ENCODE data around the gene PRM2. TPM values are rescaled to one million over a fixed set of nuclear protein-coding genes. Genes with fewer than 3 reads are reported as not detected.

Gene PRM2
- total RNA-seq, 1 experiment from 2014 or later = not detected

GRCh38 chr16:11300560-11300892 lies 24.2 kb upstream of the PRM2 start:
- Histone ChIP-seq H2AK5ac (ENCODE audit: insufficient read length, low read length) (no peak overlapping the region), H3K4me2 (ENCODE audit: insufficient read depth, insufficient read length, low read length) (no peak overlapping the region), H3K18ac (ENCODE audit: insufficient read length, low read depth, low read length) (no peak overlapping the region), H3K14ac (ENCODE audit: insufficient read depth, low read length) (no peak overlapping the region), H4K20me1 (ENCODE audit: control insufficient read depth, insufficient read depth, insufficient read length) (no peaks in the 10 kb centered on the region), H3K9ac (ENCODE audit: extremely low read depth, insufficient read length, low read length) (no peak overlapping the region), H3K79me2 (ENCODE audit: insufficient read depth, low read length) (0 out of 2 replicates have a peak, but pooled peaks cover 2% of the 10 kb centered on the region), H3K79me1 (ENCODE audit: insufficient read depth, low read depth, low read length, poor library complexity, severe bottlenecking) (no peaks in the 10 kb centered on the region), H4K8ac (replicated peaks; ENCODE audit: insufficient read length, low read depth, low read length) (no peak overlapping the region), H3K4ac (ENCODE audit: low read depth, low read length) (no peak overlapping the region), H2BK5ac (ENCODE audit: insufficient read length, low read length) (no peak overlapping the region), H2BK120ac (ENCODE audit: low read depth, low read length, poor library complexity, severe bottlenecking) (no peak overlapping the region), H4K5ac (ENCODE audit: insufficient read length, low read depth, low read length) (no peak overlapping the region), H3K56ac (ENCODE audit: insufficient read length, low read depth, low read length) (no peak overlapping the region), H3K9me3 (ENCODE audit: control insufficient read depth, low read depth, low read length) (no peaks in the 10 kb centered on the region), H3T11ph (ENCODE audit: low read length) (no peak overlapping the region), H3K23ac (ENCODE audit: insufficient read length, low read depth, low read length) (no peak overlapping the region), H3K27ac (ENCODE audit: insufficient read length, low read depth, low read length) (no peak overlapping the region), H3K23me2 (ENCODE audit: insufficient read length, low read depth, low read length, poor library complexity, severe bottlenecking) (no peaks in the 10 kb centered on the region), H3K27me3 (ENCODE audit: insufficient read depth, low read length) (no peaks in the 10 kb centered on the region), H2BK20ac (ENCODE audit: low read depth, low read length, poor library complexity, severe bottlenecking) (no peak overlapping the region), H2AFZ (ENCODE audit: low read length) (no peak overlapping the region), H3K4me1 (ENCODE audit: insufficient read depth, low read length) (peaks cover 3% of the 10 kb centered on the region; the same call in 1 of the 2 replicates), H4K91ac (ENCODE audit: insufficient read length, low read depth, low read length) (no peak overlapping the region), H2BK15ac (ENCODE audit: low read depth, low read length) (no peak overlapping the region), H2BK12ac (ENCODE audit: insufficient read length, low read depth, low read length) (no peak overlapping the region)
- H3K4me1 Mint-ChIP-seq = peaks cover 17 to 23% of the 10 kb centered on the region in 2 experiments
- TF ChIP-seq CTCF (conservative IDR thresholded peaks at IDR 0.05) = no peak
- H3K27ac Mint-ChIP-seq = no peak overlapping the region
- WGBS (ENCODE audit: extremely low coverage, insufficient read length, low lambda C conversion rate) = no CpG with 5 or more reads among the region's 7 CpGs
- H3K4me3 Mint-ChIP-seq = no peak overlapping the region
- H3K9me3 Mint-ChIP-seq = no peaks in the 10 kb centered on the region; a peak in 1 of 5 replicates
- no peaks in the 10 kb centered on the region for H3K27me3 Mint-ChIP-seq (ENCODE audit: low read depth)
- no peak for DNase-seq
- H3K36me3 Mint-ChIP-seq (ENCODE audit: insufficient read depth in 1 of 3, low read depth in 3 of 3) = no peaks in the 10 kb centered on the region

Measured in H9 (cell line).